HG02852 (cell line): Measurements from ENCODE around the gene CDRT15L2.
A peak's percentile ranks its signal among the peaks of the same experiment; 100 is the strongest.
"Not testable (repeated sequence)": the region's sequence is repeated elsewhere in the genome, so short reads cannot be mapped to it uniquely, and the experiment has no call there.

Source experiments
- ATAC-seq: cut with Tn5 transposase; IDR thresholded peaks from one replicate; pipeline ENCODE4 v1.9.1; 2021; ENCODE audit warnings: mild to moderate bottlenecking, moderate library complexity; ENCODE audit not compliant: unreplicated experiment

CDRT15L2 gene

GRCh38 chr17:20579424-20579823 is at the start of gene CDRT15L2:
Gene CDRT15L2, plus strand, starts transcription at chr17:20579724. Its CDS starts 20 bp downstream, at chr17:20579744.
- not testable (repeated sequence) for ATAC-seq

GRCh38 chr17:20530104-20530503 is 49.4 kb upstream of the CDRT15L2 start:
- ATAC-seq = not testable (repeated sequence)

- not testable (repeated sequence) for ATAC-seq
Observed at GRCh38 chr17:20532544-20533090, 46.9 kb upstream of the CDRT15L2 start.

- ATAC-seq = not testable (repeated sequence)
Observed at GRCh38 chr17:20533206-20533605, 46.3 kb upstream of the CDRT15L2 start.

GRCh38 chr17:20534711-20535550 is 44.6 kb upstream of the CDRT15L2 start:
- ATAC-seq = not testable (repeated sequence)

- ATAC-seq = peak; percentile 99
Observed at GRCh38 chr17:20540414-20540813, 39.1 kb upstream of the CDRT15L2 start.

GRCh38 chr17:20540865-20541264 is 38.7 kb upstream of the CDRT15L2 start:
- ATAC-seq = not testable (repeated sequence)

GRCh38 chr17:20541853-20542546 is 37.5 kb upstream of the CDRT15L2 start:
- not testable (repeated sequence) for ATAC-seq

- ATAC-seq = not testable (repeated sequence)
Observed at GRCh38 chr17:20547923-20548322, 31.6 kb upstream of the CDRT15L2 start.

- ATAC-seq = not testable (repeated sequence)
Observed at GRCh38 chr17:20552920-20553319, 26.6 kb upstream of the CDRT15L2 start.

- not testable (repeated sequence) for ATAC-seq
Observed at GRCh38 chr17:20554728-20555127, 24.8 kb upstream of the CDRT15L2 start.

GRCh38 chr17:20555135-20556010 is 24.2 kb upstream of the CDRT15L2 start:
- not testable (repeated sequence) for ATAC-seq

- ATAC-seq = not testable (repeated sequence)
Observed at GRCh38 chr17:20558096-20558495, 21.4 kb upstream of the CDRT15L2 start.

- ATAC-seq = not testable (repeated sequence)
Observed at GRCh38 chr17:20559018-20559417, 20.5 kb upstream of the CDRT15L2 start.

GRCh38 chr17:20562587-20562986 is 16.9 kb upstream of the CDRT15L2 start:
- no peak for ATAC-seq

- ATAC-seq = not testable (repeated sequence)
Observed at GRCh38 chr17:20565245-20565644, 14.3 kb upstream of the CDRT15L2 start.

GRCh38 chr17:20565711-20566110 is 13.8 kb upstream of the CDRT15L2 start:
- ATAC-seq = no peak

- ATAC-seq = not testable (repeated sequence)
Observed at GRCh38 chr17:20566736-20567135, 12.8 kb upstream of the CDRT15L2 start.

GRCh38 chr17:20567421-20567820 is 12.1 kb upstream of the CDRT15L2 start:
- ATAC-seq = not testable (repeated sequence)

GRCh38 chr17:20568604-20569003 is 10.9 kb upstream of the CDRT15L2 start:
- not testable (repeated sequence) for ATAC-seq
